GF-D8 (cell line): ENCODE measurements around the gene HSPB7.
"Not testable (repeated sequence)": the region's sequence is repeated elsewhere in the genome, so short reads cannot be mapped to it uniquely, and the experiment has no call there.

Experiments
- DNase-seq: peaks from one replicate; lab custom pipeline; 2025; lab: John Stamatoyannopoulos, UW

The HSPB7 gene

DNA sequence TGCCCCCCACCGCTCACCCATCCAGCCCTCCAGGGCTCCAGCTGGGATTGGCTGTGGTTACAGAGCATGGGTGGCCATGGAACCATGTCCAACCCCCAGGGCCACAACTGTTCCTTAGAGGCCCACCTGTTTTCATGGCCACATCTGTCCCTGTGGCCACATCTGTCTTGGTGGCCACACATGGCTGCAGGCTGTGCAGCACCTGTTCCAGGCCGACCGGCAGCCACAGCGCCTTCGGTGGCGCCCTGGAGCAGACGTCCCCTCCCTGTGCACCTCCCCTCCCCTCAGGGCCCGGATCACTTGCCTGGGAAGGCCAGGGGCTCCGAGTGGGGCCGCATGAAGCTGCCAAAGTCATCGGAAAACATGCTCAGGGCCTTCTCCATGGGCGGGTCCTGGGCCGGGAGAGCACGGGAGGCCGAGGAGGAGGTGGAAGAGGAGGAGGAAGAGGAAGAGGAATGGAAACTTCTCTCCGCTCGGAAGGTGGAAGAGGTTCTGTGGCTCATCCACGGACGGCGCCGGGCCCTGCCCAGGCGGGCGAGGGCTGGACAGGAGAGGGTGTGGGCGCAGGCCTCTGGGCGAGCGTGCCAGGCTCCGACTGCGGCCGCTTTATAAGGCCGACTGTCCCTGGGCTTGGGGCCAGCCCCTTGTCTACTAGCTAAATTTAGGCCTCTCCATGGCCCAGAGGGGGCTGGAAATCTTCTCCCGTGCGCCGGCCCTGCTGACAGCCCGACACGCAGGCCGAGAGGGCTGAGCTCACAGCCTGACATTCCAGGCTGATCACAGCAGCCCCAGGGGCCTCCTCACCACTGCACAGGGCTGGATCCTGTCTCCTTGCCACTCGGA lies at the start of gene HSPB7:
TSS of gene HSPB7 (minus strand) at position 583 of the 843 bp plus-strand sequence. CDS start at position 503, 80 bp downstream.
- no peak for DNase-seq

DNA sequence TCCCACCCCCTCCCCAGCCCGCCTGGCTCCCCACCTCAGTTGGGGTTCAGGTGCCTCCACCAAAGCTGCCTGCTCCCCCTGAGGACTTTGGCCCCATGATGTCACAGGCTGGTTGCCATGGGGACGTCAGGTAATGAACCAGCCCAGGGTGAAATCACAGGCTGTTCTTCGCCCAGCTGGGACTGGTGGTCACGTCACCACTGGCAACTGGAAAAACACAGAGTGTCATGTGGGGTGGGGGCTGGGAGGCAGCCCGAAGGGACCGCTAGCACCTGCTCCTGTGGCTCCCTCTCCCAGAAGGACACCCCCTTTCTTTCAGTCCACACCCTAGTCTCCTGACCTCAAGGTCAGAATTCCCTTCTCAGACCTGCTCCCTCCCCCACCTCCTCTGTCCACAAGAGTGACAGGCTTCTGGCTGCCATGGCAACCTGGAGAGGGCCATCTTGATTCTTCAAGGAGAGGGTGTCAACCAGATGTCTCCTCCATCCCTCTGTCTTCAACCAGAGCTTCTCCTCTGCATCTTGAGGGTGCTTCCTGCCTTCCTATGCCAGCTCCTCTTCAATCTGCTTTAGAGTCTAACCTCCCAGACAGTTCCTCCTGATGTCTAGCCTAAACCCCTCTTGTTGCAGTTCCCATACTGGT lies 49.4 kb upstream of the HSPB7 start:
- DNase-seq, result no peak

DNA sequence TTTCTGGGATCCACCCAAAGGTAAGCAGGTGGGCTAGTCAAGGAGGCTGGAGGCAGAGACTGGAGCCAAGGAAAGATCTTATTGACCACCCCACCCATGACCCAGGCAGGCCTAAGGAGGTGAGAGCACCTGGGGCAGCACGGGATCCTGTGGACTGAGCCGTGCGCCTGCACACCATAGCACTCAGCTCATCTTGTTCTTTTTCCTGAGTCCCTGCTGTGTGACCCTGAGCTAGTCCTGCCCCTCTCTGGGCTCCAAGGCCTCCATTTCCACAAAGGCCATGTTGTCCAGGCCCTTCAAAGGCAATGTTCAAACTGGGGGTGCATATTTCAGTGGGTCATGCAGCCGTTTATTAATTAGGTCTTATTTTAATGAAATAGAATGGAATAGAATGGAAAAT lies 48.4 kb upstream of the HSPB7 start:
- DNase-seq, result no peak

DNA sequence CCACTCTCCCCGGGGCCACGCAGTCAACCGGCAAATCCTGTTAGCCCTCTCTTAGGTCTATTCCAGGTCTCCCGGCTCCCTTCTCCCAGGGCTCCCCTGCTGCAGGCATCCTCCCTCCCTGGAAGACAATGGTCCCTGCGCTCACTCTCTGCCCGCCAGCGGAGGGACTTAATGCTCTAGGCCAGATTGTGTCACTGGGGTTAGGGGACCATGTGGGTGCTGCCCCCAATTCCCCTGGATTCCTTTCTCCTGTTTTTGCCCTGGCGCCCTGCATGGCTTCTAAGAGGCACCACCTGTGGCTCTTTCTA lies 47.4 kb upstream of the HSPB7 start:
- DNase-seq, result no peak

DNA sequence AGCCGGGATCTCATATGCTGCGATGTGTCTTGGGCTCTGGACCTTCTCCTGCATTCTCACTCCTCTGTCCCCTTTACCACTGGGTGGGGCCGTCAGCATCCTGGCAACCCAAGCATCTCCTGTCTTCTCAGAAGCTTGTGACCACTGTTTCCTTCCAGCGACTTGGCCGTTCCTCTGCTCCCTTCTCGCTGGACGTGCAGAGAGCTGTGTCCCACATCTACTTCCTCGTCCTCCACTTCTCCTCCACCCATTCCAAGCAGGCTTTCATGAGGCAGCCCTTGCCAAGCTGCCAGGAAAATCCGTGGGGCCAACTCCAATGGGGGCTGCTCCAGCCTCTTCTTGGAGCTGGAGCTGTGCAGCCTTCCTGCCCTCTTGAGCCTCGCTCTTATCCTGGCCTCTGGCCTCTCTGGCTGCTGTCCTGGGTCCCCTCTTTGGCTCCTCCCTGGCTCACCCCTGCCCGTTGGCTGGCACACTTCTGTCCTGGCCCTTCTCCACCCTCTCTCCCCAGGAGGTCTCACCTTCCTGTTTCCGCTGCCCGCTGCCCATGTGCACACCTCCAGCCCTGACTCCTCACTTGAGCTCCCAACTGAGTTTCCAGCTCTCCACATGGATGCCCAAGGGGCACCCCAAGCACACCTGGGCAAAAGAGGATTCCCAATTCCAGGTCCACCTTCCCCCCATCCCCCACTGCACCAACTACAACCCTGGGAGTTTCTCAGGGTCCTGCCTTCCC lies 46.9 kb upstream of the HSPB7 start:
- no peak for DNase-seq

DNA sequence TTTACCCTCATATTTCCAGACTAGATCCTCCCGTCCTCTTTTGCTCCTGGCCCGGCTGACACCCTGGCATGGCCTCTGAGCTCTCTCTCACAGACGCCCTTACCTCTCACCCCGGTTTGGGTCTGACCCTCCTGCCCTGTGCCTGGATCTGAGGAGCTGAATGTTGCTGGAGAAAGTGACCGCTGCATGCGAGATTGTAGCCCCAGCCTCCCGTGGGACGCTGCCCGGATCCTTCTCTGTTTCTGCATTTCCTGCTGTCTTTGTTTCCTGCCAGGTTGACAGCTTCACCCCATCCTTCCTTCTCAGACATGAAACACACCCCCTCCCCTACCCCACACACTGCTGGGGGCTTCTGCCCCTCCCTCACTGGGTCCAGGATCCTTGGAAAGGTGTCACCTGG lies 46.1 kb upstream of the HSPB7 start:
- DNase-seq, result no peak

DNA sequence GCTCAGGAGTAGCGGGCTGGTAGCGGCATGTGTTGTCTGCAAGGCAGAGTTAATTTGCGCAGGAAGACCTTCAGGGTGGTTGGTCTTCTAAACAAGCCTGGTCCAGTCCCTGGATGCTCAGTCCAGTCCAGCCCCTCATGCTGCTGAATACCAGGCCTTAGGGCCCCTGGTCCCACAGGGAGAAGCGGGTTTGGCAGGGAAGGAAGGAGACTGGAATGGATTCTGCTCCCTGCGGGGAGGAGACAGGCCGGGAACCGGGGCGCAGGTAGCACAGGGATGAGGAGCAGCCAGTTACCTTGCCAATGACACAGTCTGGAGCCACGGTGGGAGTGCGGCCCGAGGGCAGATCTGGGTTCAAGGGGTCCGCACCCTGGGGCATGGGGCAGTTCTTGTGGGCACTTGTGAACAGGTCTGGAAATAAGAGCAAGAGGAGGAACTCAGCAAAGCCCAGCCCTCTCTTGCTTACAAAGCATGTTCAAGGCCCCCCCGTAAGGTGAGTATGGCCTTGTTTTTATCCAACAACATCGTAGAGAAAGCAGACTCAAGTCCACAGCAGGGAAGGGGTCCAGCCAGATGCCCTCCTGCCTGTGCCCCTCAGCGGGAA lies 45.5 kb upstream of the HSPB7 start:
- DNase-seq, result no peak

DNA sequence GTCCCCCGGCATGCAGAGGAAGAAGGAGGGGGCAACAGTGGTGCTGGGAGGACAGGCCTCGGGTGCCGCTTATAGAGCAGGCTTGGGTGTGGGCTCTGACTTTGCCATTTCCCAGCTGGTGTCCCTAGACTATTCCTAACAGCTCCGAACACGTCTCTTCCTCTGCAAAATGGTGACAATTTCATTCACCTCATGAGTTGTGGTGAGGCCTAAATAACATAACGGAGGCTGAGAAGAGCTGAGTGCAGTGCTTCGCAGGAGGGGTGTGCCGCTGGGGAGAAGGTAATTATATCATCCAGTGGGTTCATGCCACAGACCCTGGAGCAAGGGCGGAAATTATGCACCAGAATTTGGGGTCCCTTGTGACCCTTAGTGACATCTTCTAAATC lies 44.8 kb upstream of the HSPB7 start:
- not testable (repeated sequence) for DNase-seq

DNA sequence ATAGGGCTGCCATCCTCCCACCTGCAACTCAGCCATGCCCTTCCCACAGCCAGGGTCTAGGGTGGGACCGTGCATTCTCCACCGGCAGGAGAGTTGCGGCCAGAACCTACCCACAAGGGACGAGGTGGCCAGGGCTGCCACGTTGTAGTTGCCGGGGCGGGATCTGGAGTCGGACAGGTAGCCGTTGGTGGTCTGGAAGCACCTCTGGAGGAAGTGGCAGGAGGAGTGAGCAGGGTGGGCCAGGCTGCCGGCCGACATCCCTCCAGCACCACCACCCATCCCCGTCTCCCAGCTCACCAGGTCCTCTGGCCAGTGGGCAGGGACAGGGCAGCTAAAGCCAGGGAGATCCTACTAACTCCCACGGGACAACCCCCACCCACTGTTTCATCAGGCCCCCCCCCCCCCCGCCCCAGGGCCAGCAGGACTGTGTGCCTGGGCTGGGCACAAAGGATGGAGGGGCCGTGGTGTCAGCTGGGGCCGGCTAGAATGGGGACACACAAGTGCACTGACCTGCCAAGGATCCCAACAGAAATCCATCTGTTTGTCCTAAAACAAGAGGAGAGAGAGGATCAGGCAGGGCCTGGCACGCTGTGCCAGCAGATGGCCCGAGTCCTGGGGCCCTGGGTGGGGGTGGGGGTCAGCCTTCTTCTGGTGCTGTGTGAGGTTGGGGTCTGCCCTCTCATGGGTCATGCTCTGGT lies 44.3 kb upstream of the HSPB7 start:
- DNase-seq, result not testable (repeated sequence)

DNA sequence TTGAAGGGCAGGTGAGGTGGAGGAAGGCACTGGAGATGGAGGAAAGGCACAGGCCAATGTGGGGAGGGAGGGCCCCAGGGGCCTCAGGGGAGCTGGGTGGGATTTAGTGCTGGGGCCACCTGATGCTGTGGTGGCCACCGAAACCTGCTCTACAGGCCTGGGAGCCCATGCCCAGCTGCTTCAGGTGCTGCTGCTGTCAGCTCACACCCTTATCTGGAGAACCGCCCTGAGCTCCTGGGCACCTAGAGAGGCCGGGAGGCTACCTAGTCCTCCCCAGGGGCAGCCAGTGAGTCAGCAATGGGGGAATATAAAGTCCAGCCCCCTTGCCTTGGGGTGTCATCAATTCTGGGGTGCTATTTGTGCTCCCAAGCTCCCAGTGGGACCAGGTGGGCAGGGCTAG lies 43.4 kb upstream of the HSPB7 start:
- DNase-seq, result no peak

DNA sequence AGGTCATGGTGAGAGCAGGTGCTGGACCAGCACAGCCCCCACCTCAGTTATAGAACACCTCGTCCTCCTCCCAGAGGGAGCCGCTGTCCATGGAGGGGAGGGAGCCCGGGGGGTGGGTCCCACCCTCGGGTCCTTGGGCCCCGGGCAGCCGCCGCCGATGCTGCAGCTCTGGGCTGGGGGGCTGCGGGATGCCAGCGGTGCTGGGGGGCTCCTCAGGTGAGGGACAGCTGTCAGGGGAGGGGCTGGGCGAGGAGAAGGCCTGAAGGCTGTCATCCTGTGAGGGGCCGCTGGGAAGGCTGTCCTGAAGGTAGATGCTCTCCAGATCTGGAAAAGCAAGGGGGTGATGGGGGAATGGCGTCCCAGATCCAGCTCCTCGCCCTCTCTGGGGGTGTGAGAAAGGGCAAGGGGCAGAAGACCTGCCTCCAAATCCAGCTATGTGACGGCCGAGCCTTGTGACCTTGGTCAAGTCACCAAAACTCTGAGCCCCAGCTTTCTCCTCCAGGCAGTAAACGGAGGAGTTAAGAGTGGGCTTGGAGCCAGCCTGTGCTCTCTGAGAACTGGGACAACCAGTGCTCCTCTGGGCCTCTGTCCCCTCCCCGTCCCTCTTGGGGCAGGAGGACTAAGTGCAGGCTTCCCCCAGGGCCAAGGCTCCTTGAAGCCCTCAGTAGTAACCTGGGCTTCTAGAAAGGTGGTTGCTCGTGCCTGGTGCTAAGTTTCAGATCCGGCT lies 40.7 kb upstream of the HSPB7 start:
- DNase-seq, result not testable (repeated sequence)

DNA sequence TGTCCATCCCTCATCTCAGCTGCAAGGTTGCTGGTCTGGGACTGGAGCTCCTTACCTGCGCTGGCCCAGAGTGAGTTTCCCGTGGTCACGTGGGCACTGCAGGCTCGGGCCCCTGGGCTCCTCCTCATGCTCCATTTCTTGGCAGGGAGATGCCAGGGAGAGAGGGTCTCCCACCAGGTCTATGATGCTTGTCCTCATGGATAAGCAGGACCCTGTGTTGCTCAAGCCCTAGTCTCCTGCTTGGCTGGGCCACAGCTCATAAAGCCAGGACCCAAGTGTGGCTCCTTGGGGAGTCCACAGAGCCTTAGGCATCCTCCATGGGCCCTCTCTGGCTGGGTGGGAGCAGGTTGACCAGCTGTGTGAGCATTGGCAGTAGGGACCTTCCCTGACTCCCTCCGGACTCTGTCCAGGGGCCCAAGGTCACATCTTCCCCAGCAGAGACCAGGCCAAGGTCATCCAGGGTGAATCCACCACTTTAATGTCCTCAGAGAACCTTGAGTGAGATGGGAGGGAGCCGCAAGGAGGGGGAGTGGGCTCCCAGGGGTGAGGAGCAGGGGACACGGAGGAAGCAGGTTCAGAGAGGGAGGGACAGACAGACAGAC lies 39.6 kb upstream of the HSPB7 start:
- not testable (repeated sequence) for DNase-seq

DNA sequence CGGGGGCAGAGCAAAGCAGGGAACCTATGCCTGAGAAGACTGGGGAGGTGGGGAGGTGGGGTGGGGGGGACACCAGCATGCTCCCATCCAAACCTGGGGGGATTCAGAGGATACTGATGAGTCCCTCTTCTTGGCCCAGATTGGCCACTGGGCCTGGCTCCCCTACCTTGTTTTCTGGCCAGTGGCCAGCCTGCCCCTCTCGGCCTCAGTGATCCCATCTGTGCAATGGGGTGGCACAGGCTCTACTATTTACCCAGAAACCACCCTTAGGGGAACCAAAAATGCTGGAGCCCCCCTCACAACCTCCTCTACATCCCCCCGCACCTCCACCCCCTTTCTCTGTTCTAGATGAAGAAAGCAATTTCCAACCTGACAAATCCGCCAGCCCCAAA lies 38.7 kb upstream of the HSPB7 start:
- DNase-seq, result not testable (repeated sequence)

DNA sequence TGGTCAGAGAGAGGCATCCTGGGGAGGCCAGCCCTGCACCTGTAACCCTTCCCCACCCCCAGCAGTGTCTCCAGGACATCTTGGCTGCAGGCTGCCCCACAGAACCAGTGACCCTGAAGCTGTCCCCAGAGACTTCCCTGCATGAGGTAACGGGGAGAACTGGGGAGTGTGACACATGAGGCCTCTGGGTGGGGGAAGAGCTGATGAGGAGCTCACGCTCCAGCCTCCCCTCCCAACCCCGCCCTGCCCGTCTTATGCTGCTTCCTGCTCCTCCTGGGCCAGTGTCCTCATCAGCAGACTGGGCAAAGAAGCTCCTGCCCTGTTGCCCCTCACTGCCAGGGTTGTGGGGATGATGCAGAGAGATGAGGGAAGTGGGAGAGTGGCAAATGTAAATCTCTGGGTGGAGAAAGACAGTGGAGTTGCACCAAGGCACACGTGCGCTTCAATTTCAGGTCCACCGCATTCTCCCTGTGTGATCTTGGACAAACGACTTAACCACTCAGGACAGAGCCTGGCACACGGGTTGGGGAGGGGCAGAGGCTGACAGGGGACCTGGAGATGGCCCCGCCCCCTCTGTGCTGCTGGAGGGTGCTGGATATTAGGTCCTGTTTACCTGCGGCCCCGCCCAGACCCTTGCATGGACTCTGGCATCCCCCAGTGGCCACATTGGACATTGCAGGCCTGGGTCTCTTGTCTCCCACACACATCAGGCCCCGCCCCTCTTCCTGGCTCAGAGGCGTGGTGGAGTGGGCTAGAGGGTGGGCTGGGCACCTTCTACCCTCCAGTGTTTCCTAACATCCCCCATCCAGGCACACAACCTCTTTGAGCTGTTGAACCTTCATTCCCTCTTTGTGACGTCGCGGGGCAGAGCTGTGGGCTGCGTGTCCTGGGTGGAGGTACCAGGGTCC lies 38.0 kb upstream of the HSPB7 start:
- peak; percentile 14 for DNase-seq

DNA sequence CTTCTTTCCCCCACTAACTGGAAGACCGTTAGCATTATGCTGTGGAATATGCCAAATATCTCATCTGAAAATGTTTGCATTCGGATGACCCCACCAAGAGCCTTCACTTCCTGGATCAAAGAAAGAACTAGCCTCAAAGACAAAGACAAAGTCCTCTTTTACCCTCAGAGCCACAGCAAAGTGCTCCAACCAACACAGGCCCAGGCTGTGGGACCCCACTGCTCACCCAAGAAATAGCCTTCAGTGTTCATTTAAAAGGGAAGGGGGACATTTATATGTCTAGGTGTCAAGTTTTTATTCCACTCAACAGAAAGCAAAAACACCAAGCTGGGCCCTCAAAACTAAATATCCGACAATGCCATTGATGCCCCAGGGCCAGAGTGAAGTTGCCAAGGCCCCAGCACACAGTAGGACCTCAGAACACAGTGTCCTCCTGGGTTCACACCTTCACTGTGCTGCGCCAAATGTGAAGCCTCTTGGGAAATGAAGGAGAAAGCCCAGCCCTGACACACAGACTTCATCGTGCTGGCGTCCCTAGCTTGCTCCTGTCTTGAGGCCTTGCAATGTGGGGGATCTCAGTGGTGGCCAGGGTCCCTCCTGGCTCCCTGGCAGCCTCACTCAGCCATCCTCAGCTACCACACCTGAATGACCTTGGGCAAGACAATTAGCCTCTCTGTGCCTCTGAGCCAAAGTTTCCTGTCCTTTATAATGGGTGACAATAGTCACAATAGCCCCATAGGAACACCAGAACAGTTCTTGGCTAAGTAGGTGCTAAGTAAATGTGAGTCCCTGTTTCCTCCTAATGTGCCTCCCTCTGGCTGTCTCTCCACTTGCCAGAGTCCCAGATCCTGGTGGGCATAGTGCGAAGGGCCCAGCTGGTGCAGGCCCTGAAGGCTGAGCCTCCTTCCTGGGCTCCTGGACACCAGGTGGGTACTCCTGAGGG lies 37.0 kb upstream of the HSPB7 start:
- no peak for DNase-seq

DNA sequence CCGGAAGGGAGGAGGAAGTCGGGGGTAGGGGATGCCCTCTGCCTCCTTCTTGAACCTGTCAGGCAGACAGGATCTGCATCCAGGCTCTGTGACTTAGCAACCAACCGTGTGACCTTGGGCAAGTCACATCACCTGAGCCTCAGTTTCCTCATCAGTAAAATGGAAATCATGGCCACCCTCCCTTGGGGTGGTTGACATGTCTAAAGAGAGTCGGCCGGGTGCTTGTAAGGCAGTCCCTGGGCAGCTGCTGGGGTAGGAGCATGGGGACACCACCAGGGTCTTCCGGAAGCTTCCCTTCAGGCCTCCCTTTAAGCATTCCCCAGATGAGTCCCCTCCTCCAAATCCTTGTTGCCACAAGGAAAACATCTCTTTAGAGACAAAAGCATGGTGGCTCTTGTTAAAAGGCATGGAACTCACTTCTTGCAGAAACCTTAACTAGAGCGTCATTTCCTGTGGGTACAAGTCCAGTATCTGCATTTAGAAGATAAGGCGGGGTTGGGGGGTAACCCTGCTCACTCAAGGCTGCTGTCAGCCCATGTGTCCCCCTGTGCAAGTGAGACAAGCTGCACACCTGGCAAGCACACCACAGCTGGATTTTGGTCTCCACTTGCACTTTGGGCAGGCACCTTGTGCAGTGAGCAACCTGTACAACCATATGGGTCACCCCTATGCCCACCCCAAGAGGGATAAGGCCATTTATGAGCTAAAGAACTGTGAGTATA lies 36.1 kb upstream of the HSPB7 start:
- peak; percentile 22 for DNase-seq

DNA sequence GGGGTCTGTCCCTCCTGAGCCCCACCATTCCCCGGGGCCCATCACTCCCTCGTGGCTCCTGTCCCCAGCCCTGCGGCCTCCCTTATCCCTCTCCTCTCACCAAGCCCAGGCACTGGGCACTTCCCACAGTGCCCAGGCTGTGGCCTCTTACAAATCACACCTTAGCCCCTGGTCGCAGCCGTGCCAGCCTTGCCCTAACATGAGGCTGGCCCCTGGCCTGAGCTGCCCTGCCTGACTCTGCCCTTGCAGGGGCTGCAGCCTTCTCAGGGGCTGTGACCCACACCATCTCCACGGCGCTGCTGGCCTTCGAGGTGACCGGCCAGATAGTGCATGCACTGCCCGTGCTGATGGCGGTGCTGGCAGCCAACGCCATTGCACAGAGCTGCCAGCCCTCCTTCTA lies 34.1 kb upstream of the HSPB7 start:
- not testable (repeated sequence) for DNase-seq

DNA sequence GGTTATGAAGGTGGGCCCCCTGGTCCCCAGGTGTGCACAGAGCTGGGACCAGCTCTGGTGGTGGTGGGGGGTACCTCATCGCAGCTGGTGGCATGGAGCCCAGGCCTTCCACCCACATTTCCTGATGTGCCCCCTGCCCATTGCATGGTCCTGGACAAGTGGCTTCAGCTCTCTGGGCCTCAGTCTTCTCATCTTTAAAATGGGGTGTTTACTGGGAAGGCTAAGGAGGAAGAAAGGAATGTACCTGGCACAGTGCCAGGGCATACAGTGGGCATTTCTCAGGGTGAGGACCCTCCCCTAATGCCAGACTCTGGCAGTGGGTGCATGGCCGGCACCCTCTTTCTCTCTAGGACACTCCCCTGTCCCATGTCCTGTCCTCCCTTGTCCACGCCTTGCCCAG lies 33.2 kb upstream of the HSPB7 start:
- no peak for DNase-seq
